Keratinocyte (primary cell): ENCODE data around the gene F2.

ENCODE experiments used
- CTCF ChIP-seq, 3 experiments: IDR thresholded peaks in 1 of 3; conservative IDR thresholded peaks in 1 of 3; optimal IDR thresholded peaks in 1 of 3; 2 replicates in 2 of 3; 3 replicates in 1 of 3; pipeline versions ENCODE3 to v1.5.1; 2011; ENCODE audit warnings: low read length in 3 of 3, mild to moderate bottlenecking in 3 of 3, moderate library complexity in 2 of 3, control low read depth in 1 of 3, inconsistent platforms in 1 of 3; ENCODE audit not compliant: insufficient read depth in 2 of 3; ENCODE audit errors: extremely low read depth in 1 of 3
- EZH2 ChIP-seq: IDR thresholded peaks from one replicate; pipeline ENCODE4 v1.6.1; 2012; ENCODE audit warnings: inconsistent platforms, mild to moderate bottlenecking, low read length, moderate library complexity

- TF ChIP-seq CTCF (optimal IDR thresholded peaks at IDR 0.05 in 1 of 3, IDR thresholded peaks at IDR 0.05 in 1 of 3, conservative IDR thresholded peaks at IDR 0.05 in 1 of 3; ENCODE audit: extremely low read depth in 1 of 3, insufficient read depth in 2 of 3, low read length in 3 of 3) (no peak), EZH2 (no peak)
Observed at GRCh38 chr11:46694072-46694471, 24.9 kb upstream of the F2 start.
